ENCODE results near the gene MREG. TPM values are rescaled to one million over a fixed set of nuclear protein-coding genes. Genes with fewer than 3 reads are reported as not detected.
"Not testable (repeated sequence)": the region's sequence is repeated elsewhere in the genome, so short reads cannot be mapped to it uniquely, and the experiment has no call there.

Gene MREG
- total and polyA plus RNA-seq, 9 donors, result 0.85 to 5.4 (median 2.1) TPM

- no peak for DNase-seq
- 89 to 97% (median 94%) methylated on average over 23 of the region's 23 CpGs for WGBS, 3 donors
- intact Hi-C loops (cut with DNase I), result no loop called here
Measured at GRCh38 chr2:216014986-216015385, 1.6 kb upstream of the MREG start.

DNA sequence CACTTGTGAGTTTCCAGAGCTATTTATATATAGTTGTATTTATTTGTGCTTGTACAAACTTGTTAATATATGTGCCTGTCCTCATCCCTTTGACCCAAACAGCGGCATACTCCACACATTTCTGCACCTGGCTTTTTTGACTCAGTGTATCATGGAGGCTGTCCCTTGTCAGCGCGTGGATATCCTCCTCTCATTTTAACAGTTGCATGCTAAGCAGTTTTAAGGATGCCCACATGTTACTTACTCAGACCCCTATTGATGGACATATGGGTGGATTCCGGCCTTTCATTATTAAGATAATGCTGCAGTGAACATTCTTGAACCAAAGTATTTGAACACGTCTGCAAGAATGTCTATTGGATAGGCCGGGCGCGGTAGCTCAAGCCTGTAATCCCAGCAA, 655 bp upstream of the MREG start:
- no peaks in the 10 kb centered on the region for H3K36me3 ChIP-seq
- H3K4me3 ChIP-seq, result peak overlapping the region; percentile 50
- WGBS, 3 donors, result 67 to 79% (median 74%) methylated on average over 8 of the region's 8 CpGs
- no peak overlapping the region for H3K27ac ChIP-seq
- no peak for TF ChIP-seq EP300 (IDR thresholded peaks at IDR 0.05)
- no peak for TF ChIP-seq POLR2A (IDR thresholded peaks at IDR 0.05)
- no peak for TF ChIP-seq CTCF (IDR thresholded peaks at IDR 0.05)
- H3K9me3 ChIP-seq, result no peaks in the 10 kb centered on the region
- H3K4me1 ChIP-seq (ENCODE audit: insufficient read depth), result peaks cover 2% of the 10 kb centered on the region
- no peaks in the 10 kb centered on the region for H3K27me3 ChIP-seq
- DNase-seq, result no peak
- intact Hi-C loops (cut with DNase I), result no loop called here

More at GRCh38 chr2:216014986-216015385, 1.6 kb upstream of the MREG start:
- no peak overlapping the region for H3K4me3 ChIP-seq
- TF ChIP-seq EP300 (IDR thresholded peaks at IDR 0.05) (no peak), CTCF (IDR thresholded peaks at IDR 0.05) (no peak), POLR2A (IDR thresholded peaks at IDR 0.05) (no peak)
- H3K4me1 ChIP-seq (ENCODE audit: insufficient read depth), result peaks cover 2% of the 10 kb centered on the region
- no peak overlapping the region for H3K27ac ChIP-seq
- no peaks in the 10 kb centered on the region for H3K27me3 ChIP-seq
- H3K36me3 ChIP-seq, result no peaks in the 10 kb centered on the region
- no peaks in the 10 kb centered on the region for H3K9me3 ChIP-seq

DNA sequence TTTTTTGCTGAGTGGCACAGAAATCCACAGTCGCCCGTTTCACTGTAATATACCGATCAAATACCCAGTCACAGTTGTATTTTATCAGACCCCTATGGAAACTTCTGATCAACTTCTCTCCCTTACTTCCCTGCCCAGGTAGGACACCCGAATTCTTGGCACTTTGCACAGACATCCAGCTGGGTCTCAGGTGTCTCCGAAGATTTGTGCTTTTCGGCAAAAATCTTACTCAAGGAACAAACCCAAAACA, 596 bp downstream of the MREG start:
- no peak for DNase-seq
- TF ChIP-seq CTCF (IDR thresholded peaks at IDR 0.05) (no peak), POLR2A (IDR thresholded peaks at IDR 0.05) (no peak), EP300 (IDR thresholded peaks at IDR 0.05) (no peak)
- peak overlapping the region in 1 of 2 donors; percentile 44 for H3K27ac ChIP-seq

DNA sequence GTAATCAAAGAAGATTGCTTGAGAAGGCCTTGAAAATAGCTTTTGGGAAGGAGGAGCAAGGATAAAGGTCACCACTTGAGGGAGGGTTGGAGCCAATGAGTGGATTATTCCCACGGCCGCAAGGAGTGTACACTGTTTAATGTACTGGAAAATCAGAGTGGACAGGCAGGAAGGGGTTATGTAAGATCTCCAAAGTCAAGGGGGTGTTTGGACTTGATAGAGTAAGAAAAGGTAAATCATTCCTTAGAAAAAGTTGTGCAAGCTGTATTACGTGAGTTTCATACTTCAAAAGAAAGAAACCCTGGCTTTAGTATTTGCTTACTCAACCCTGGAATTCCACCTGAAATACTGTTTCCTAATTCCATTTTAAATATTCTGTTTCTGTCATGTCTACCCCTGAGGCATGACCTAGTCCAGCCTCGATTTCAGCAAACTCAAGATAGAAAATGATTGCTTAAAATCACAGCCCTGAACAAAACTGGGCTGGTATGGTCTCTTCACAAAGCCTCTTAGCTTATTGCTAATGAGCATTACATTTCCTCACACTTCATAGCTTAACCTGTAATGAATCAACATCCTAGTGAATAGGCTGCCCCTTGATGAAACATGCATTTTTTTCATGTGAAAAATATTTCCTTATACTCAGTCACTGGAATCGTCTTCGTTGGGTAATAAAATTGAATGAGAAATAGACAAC, 1.1 kb downstream of the MREG start:
- no peak overlapping the region for H3K27ac ChIP-seq
- intact Hi-C loops (cut with DNase I), result no loop called here
- peak overlapping the region; percentile 50 for H3K4me3 ChIP-seq
- no peak for DNase-seq
- no peaks in the 10 kb centered on the region for H3K36me3 ChIP-seq
- no peak for TF ChIP-seq POLR2A (IDR thresholded peaks at IDR 0.05)
- no peak for TF ChIP-seq CTCF (IDR thresholded peaks at IDR 0.05)
- TF ChIP-seq EP300 (IDR thresholded peaks at IDR 0.05), result no peak
- peaks cover 2% of the 10 kb centered on the region for H3K4me1 ChIP-seq (ENCODE audit: insufficient read depth)
- 23 to 30% (median 25%) methylated on average over 6 of the region's 6 CpGs for WGBS, 3 donors
- H3K27me3 ChIP-seq, result no peaks in the 10 kb centered on the region
- H3K9me3 ChIP-seq, result no peaks in the 10 kb centered on the region

More for the DNA sequence above, 596 bp downstream of the MREG start:
- 13 to 16% (median 15%) methylated on average over 6 of the region's 6 CpGs for WGBS, 3 donors
- Histone ChIP-seq H3K9me3 (no peaks in the 10 kb centered on the region), H3K4me1 (ENCODE audit: insufficient read depth) (peaks cover 2% of the 10 kb centered on the region), H3K27me3 (no peaks in the 10 kb centered on the region), H3K4me3 (peak overlapping the region; percentile 50), H3K36me3 (no peaks in the 10 kb centered on the region)
- intact Hi-C loops (cut with DNase I), result no loop called here

- intact Hi-C loops (cut with DNase I); H3K36me3 ChIP-seq; DNase-seq; H3K4me3 ChIP-seq; H3K27ac ChIP-seq; H3K4me1 ChIP-seq (ENCODE audit: insufficient read depth); H3K9me3 ChIP-seq; H3K27me3 ChIP-seq: not testable (repeated sequence)
- 95 to 100% (median 96%) methylated on average over 2 of the region's 2 CpGs for WGBS, 3 donors
Measured at GRCh38 chr2:216009215-216009614, 4.1 kb downstream of the MREG start.
